GM21723 (cell line): ENCODE data around the gene PPP1R9B.

Experiments used
- ATAC-seq: cut with Tn5 transposase; IDR thresholded peaks from one replicate; pipeline ENCODE4 v1.9.1; 2021; ENCODE audit warnings: mild to moderate bottlenecking, moderate library complexity; ENCODE audit not compliant: unreplicated experiment

The PPP1R9B gene

GRCh38 chr17:50175035-50175807, 24.7 kb upstream of the PPP1R9B start:
- ATAC-seq: no peak

GRCh38 chr17:50174444-50174843, 24.0 kb upstream of the PPP1R9B start:
- no peak for ATAC-seq

DNA sequence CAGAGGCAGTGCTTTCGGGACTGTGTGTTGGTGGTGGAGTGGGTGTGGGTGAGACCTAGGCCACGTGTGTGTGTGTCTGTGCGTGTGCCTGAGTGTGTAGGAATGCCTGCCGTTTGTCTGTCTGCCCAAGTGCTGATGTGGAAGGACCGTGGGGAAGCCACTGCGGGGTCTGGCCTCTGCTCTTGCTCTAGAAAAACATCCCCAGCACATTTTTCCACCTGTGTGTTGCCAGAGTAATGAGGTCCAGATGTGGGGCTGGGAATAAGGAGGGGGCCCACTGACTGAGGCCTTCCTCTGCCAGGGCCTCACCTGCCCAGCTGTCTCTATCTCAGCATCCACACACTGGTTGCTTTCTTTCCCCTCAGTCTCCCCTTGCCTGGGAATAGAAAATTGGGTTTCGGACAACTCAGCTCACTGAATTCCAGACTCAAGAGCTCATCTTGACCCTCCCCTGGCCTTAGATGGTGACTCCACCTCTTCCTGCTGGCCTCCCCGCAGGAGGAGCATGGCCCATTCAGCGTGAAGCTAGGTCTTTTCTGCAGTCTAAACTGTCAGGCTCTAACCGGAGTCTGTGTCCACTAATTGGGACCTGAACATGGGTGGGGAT, 23.0 kb upstream of the PPP1R9B start:
- no peak for ATAC-seq

- no peak for ATAC-seq
These were observed 22.5 kb upstream of the PPP1R9B start for GRCh38 chr17:50172936-50173334.

DNA sequence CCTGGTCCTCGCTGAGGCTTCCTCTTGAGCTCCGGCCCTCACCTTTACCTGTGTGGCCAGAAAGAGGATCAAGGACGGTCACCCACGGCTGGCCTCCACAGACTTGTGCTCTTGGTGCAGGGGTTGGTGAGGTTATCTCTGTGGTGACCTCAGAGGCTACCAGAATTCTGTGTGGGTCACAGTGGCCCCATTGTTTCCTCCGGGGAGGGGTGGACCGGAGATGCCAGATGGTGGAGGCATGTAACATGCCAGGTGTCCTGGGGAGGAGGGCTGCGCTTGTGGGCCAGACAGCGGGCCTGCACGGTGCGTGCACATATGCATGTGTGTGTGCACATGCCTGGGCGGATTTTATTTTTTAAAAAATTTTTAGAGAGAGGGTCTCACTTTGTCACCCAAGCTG, 21.7 kb upstream of the PPP1R9B start:
- no peak for ATAC-seq

DNA sequence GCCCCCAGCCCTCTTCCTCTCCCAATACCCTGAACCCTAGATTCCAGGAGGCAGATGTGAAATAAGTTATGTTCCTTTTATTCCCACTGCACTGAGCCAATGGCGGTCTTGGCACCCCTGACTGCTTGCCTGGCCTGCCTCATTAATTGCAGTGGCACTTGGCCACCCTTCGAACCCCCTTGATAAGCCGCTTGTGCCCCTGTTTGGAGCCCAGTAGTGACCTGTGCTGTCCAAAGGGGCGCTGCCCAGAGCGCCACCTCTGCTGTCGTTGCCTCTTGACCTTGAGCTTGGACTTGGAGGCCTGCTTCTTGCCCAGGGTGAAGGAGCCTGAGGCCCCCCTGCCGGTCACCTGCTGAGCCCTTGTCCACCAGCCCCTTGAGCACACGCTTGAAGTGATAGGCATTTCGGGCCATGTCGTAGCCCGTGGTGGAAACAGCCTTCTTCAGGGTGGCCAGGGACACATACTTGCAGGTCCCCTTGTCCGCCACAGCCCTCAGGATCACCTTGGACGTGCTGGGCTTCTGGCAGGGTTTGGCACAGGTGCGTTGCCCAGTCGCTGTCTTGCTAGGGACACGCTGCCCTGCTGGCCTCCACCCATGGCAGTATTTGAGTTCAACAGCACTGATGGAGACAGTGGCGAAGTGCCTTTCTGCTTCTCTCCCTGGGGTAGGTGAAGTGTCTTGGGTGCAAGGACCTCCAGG, 21.0 kb upstream of the PPP1R9B start:
- ATAC-seq: no peak

DNA sequence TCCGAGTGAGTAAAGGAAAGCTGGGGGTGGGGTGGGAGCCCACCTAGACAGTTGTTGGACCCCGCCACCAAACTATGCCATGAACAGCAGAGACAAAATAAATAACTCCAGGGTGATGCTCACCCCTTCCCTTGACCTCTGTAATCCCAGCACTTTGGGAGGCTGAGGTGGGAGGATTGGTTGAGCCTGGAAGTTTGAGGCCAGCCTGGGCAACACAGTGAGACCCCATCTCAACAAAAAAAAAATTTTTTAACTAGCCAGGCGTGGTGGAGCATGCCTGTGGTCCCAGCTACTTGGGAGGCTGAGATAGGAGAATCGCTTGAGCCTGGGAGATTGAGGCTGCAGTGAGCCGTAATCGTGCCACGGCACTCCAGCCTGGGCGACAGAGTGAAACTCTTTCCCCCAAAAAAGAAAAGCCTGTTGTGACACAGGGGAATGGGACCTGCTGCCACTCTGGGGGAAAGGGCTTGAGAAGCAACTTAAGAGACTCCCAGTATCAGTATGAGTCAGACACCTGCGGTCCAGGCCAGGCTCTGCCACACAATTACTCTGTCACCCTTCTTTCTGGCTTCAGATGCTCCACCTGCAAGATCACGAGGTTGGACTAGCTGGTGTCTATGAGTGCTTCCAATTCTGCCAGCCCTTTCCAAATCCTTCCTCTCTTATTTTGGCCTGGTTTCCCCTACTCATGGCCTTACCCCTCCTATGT, 20.3 kb upstream of the PPP1R9B start:
- ATAC-seq: peak; percentile 74

DNA sequence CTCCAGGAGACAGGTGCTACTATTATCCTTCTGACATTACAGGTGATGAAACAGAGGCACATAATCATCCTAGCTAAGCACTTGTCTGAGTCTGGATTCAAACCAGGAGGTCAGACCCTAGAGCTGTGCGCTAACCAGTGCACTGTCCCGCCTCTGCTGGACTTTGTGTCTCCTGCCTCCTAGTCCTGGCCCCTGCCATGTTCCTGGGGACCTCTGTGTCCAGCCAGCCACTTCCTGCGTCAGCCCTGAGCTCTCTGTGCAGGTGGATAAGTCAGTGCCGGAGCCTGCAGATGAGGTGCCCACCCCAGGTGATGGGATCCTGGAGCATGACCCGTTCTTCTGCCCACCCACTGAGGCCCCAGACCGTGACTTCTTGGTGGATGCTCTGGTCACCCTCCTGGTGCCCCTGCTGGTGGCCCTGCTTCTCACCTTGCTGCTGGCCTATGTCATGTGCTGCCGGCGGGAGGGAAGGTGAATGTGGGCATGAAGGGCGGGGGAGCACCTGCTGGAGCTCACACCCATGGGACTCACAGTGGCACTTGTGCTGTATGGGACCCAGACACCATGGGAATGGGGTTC, 19.5 kb upstream of the PPP1R9B start:
- no peak for ATAC-seq

- no peak for ATAC-seq
These were observed 18.8 kb upstream of the PPP1R9B start for GRCh38 chr17:50169121-50169764.

- no peak for ATAC-seq
These were observed 17.8 kb upstream of the PPP1R9B start for GRCh38 chr17:50168319-50168718.

GRCh38 chr17:50167371-50167770, 16.9 kb upstream of the PPP1R9B start:
- no peak for ATAC-seq

GRCh38 chr17:50166518-50167181, 16.2 kb upstream of the PPP1R9B start:
- ATAC-seq: no peak

DNA sequence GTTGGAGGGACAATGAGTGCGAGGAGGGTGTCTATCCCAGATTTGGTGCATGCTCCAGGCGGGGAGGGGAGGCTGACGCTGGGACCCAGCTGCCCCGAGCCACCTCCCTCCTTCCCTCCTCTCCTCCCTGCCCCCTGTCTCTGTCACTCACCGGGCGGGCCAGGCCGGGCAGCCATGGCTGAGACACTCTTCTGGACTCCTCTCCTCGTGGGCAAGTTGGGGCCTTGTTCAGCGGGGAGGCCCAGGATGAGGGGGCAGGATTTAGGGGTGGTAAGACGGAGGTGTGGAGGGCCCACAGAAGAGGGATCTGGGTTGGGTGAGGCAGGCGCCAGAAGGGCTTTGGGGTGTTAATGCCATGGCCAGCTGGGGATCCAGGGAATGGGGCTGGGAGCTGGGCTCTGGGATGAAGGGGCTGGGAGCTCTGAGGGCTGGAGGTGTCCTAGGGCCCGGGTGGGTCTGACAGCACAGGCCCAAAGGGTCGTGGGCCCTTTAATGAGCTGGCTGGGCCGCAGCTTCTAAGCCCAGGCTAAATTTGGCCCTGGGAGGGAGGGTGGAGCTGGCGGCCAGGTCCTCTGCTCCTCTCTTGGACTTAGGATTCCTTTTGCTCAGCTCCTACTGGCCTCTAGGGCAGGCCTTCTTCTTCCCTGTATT, 15.5 kb upstream of the PPP1R9B start, which contains the start of gene SGCA:
Gene SGCA, plus strand, starts transcription at position 139 of the 651 bp plus-strand sequence. Its CDS starts 36 bp downstream, at position 175.
- no peak for ATAC-seq

- no peak for ATAC-seq
These were observed 15.0 kb upstream of the PPP1R9B start for GRCh38 chr17:50165466-50165865.

DNA sequence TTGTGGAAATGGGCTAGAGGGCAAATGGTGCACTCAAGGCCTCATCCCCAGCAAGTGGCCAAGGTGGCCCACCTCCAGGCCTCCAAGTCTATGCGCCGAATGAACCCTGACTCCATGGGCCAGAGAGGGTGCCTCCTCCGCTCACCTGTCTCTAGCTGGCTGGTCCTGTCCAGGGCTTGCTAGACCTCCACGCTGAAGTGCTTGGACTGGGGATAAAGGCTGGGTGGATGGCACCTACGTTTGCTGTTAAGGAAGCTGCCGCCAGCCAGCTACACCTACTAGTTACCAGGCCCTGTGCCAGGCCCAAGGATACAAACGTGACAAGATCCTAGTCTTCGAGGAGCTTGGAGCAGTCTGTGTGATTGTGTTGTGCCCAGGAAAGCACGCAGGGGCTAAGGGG, 14.6 kb upstream of the PPP1R9B start:
- no peak for ATAC-seq

DNA sequence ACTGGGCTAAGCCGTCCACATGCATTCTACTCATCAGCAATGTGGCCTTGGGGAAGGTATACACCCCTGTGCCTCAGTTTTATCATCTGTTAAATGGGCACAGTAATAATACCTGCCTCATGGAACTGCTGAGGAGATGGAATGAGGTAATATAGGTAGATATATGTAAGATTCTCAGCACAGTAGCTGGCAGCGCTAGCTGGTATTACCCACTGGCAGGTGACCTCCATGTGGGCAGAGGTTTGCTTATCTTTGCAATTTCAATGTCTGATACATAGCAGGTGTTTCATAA, 14.2 kb upstream of the PPP1R9B start:
- no peak for ATAC-seq

- ATAC-seq: no peak
These were observed 13.6 kb upstream of the PPP1R9B start for GRCh38 chr17:50163843-50164696.

DNA sequence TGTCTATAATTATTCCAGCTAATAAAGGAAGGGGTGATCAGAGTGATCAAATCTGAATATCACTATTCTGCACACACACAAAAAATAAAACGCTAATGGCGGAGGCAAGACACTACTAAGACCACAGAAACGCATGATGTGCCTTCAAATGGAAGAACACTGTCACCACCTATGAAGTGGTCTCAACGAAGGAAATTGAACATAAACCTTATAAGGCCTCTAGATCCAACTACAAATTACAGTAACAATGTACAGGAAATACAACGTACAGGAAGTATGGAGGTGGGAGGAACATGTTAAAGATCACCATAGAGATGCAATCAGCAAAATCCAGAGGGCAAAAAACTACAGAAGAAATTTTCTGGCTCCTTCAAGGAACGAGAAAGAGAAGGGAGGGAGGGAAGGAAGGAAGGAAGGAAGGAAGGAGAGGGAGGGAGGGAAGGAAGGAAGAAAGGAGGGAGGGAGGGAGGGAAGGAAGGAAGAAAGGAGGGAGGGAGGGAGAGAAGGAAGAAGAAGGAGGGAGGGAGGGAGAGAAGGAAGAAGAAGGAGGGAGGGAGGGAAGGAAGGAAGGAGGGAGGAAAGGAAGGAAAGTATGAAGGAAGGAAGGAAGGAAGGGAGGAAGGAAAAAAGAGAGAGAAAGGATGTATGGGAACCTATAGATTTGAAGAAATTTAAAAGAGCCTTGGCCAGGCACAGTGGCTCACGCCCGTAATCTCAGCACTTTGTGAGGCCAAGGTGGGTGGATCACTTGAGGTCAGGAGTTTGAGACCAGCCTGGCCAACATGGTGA, 12.2 kb upstream of the PPP1R9B start:
- no peak for ATAC-seq
